Stimulated activated CD8-positive, alpha-beta memory T cell treated with anti-CD3 and anti-CD28 coated beads, Interleukin-15, amount 100 ng/mL, for 48 hours (primary cell): ENCODE measurements around the gene LINGO4.

Experiments used
- DNase-seq, 2 donors: peaks; one replicate each; pipeline ENCODE4 v3.0.0-alpha.2; 2020; ENCODE audit warnings: low read depth in 2 of 2

The LINGO4 gene

DNA sequence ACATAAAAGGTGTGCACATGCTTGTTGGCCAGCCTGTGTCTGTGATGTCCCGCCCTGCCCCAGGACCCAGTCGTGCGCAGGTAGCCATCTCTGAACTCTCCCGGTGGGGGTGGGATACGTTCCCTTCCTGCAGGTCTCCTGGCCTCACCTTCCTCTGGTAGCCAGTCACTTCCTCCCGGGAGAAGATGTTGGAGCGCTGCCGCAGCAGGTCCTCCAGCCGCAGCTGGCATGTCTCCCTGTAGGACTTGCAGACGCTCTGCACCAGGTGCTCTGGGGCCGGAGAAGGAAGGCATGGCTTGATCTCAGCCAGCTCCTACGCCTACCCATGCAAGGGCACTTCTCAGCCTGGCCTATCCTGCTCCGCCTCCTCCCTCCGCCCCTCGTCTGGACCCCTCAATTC is 9.2 kb upstream of the LINGO4 start:
- DNase-seq, result no peak

DNA sequence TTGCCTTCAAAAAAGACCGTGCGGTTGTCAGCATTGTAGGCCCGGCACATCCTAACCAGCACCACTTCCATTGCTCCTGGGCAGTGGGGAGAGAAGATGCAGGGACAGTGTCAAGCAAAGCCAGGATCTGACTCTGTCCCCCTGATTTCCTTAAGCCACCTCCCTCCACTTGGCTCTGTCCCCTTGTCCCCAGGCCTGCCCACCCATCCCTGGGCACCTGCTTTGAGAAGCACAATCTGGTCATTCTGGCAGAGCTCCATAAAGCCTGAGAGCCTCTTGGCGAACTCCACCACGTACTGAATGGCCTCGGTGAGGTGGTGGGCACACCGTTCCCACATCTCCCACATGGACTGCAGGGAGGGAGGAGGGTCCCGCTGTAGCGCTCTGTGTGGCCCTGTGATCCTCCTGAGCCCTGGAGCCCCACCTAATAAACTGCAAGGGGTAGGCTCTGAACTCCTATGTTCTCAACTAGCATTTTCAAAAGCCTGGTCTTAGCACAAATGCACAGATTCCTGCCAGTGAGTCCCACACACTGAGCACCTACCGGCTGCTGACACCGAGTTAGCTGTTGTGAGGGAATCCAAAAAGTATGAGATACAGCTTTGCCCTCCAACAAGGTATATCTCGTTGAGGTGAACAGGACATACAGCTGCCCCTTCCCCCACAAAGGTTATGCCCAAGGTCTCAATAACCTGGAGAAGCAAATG is 8.2 kb upstream of the LINGO4 start:
- DNase-seq, result no peak

DNA sequence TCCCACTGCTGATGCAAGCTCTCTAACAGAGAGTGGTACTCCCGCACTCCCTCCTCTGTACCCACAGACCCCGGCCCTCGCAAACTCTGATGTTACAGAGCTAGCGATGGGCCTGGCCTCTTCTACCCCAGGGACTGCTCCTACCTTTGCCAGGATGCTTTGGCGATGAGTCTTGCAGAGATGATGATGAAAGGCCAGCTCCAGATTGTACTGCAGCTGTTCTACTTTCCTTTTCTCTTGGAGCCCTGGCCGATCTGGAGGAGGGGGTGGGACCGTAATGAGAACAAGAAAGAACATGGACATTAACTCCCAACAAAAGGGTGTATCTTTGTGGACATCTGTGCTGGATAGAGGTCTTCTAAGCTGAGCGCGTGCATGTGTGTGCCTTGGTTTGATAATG is 6.0 kb upstream of the LINGO4 start:
- no peak for DNase-seq

DNA sequence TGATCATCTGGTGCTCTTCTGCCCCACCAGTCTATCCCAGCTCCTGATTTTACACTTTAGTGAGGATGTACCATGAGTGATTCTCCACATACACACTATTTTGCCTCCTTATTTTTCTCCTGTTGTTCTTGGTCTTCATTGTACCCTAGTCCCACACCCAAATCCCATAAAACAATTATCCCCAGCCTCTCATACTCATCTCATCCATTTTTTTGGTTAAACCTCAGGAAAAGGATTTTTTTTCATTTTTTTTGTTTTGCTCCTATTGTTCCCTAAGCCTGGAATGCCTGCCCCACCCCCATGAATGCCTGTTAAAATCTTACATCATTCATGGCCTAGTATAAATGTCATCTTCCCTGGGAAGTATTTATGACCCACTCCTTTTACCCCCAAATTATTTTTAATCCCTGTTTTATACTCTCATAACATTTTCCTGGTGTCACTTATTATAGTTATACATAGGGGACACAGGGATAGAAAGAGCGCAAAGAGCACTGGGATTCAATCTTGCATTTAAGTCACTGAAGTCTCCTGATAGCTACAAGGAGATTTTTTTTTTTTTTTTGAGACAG is 4.9 kb upstream of the LINGO4 start:
- DNase-seq, result no peak

DNA sequence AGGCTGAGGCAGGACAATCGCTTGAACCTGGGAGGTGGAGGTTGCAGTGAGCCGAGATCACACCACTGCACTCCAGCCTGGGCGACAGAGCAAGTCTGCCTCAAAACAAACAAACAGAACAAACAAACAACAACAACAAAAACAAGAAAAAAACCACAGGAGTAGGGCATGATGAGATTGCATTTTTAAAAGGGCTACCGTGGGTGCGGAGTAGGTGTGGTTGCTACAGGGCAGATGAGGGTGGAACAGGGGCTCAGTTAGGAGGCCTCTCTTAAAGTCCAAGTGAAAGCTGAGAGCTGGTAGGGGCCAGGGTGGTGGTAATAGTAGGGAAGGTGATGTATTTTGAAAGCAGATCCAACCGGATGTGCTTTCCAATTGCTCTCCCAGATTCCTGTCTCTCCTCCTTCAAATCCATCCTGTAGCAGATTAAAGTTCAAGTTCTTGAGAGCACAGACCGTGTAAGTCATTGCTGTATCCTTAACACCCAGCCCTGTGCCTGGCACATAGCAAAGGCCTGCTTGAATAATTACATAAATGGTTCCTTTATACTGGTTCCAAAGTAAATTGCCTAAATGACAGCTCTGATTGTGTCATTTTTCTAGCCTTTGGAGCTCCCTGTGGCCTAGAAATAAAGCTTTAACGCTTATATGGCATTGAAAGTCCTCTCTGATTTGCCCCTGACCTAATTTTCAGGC is 4.2 kb upstream of the LINGO4 start:
- DNase-seq, result no peak

DNA sequence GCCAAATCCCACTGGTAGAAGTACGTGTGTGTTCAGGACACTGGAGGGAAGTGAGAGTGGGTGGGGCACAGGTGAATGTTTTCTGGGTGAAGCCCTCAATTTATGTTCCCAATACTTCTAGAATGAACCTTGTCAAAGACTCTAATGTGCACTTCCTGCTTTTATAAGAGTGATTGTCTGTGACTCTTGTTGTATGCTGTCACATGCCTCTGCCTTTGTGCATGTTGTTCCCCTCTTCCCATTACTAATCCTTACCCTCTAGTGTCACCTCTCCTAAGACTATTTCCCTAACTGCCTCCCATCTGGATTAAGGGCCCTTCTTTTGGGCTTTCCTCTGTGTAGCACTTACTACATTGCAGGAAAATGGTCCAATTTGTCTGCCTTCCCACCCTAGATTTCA is 2.5 kb upstream of the LINGO4 start:
- DNase-seq, result no peak

DNA sequence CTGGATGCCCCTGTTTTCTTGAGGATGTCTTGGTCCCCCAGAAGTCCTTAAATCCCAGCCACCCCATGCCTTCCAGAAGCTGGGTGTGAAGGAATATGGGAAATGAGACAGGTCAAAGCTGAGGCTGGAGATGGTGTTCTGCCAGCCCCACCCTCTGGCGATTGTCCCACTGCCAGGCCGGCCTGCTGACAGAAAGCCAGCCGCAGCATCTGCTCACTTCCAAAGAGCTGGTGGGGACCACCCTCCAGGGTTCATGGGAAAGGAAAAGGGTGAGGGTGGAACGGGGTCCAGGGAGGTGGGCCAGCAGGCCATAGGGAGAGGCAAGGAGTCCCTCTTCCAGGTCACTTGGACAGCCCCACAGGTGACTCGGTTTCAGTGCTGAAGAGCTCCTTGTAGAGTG is 1.9 kb upstream of the LINGO4 start:
- DNase-seq, result no peak

DNA sequence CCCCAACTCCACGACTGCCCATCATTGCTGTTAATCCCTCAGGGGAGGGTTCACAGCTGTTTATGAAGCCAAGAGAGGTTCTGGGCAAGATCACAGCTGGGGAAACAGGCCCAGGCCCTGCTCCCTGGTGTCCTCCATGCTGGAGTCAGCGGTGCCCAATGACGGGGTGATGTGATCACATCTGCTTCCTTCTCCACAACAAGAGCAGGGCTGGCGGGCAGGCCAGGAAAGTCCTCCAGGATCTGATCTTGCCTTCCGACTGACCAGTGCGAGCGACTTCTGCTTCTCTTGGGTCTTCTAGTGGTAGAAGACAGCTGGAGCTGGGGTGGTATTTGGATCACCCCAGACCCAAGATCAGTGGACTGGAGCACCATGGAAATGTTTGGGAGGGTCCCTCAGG is 951 bp upstream of the LINGO4 start:
- no peak for DNase-seq

DNA sequence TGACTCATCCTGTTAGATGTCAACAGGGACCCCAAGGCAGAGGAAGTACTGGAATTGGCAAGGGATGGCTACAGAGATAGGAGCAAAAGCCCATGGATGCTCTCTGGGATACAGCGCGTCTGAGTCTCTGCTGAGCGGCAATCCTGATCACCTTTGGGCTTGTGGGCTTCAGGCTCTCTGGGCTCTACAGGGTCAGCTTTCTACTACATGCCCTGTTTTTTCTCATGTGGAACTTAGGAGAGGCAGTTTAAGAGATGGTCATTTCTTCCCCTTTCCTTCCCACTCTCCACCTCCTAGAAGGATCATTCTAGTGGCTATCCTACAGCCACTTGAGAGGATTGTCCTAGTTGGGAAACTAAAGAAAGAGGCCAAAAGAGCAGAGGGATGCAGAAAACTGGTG is 1.3 kb downstream of the LINGO4 start:
- DNase-seq, result no peak

DNA sequence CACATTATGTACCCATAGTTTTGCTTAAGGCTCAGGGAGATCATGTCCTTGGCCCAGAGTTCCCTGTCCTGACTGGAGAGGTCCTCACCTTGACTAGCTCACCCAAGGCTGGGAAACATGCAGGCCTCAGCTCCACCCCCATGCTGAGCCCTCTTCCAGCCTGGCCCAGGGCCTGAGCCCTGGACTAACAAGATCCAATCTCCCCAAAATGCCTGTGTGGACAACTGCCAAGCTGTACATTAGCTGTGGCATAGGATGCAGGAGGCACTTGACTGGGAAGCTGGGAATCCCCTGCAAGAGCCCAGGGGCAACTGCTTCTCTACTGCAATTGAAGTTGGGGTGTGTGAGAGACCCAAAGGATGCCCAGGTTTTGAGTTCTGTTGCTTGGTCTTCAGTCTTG is 2.1 kb downstream of the LINGO4 start:
- no peak for DNase-seq

DNA sequence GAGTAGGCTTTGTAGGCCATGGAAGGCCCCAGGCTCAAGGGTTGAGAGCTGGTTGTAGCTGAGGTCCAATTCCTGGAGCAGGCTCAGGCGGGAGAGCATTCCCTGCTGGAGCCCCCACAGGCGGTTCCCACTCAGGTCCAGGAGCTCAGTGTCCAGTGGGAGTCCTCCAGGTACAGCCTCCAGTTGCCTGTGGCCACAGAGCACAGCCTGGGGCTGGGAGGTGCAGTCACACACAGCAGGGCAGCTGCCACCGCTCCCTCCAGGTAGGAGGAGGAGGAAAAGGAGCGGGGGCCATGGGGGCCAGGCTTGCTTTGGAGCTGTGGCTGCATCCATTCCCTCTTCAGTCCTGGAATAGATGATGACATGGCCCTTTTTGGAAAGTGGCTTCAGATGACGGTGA is 2.8 kb downstream of the LINGO4 start:
- no peak for DNase-seq

DNA sequence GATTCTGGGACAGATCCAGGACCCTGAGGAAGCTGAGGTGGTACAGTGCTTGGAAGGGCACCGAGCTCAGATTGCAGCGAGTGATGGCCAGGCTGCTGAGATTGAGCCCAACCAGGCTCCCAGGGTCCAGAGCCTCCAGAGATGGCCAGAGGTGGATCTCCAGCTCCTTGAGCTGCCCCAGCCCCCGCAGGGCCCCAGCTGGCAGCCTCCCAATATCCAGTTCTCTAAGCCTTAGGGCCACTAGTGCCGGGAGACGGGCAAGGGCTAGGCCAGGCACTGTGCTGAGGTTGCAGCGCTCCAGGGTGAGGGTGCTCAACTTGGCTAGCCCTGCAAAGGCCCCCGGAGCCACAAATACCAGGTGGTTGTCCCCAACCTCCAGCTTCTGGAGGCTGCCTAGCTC is 3.4 kb downstream of the LINGO4 start:
- DNase-seq, result no peak

DNA sequence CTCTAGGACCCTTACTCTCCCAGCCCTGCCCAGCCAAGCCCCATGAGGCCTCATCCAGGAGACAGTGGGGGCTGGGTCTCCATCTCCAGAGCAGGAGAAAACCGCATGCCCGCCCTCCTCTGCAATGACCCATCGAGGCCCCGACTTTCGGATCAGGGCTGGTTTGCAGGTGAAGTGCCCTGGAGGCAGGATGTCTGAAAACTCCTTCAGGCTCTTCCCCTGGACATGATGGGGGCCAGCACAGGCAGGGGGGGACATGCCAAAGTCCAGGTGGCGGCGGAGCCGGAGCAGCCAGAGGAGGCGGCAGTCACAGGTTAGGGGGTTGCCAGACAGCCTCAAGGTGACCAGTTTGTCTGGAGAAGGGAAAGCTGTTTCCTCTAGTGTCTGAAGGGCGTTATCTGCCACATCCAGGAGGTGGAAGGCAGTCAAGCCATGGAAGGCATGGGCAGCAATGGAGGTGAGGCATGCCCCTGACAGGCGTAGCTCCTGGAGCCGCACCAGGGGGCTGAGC is 3.9 kb downstream of the LINGO4 start:
- DNase-seq, result no peak

DNA sequence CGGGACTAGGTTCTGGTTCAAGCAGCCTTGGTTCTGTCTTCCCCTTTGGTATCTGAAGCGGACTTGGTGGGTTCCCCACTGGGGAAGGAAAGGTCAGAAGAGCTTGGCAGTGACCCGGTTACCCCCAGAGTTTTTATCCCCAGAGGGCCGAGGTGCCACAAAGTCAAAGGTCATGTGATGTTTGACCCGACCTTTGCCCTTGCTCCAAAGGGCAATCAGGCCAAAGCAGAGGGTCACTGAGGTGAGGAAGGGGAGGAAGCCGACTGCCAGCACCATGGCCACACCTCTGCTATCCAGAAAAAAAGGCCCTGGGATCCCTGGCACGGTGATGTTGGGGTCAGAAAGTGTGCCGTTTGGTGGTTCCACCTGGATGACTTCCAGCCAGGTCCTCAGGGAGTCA is 4.4 kb downstream of the LINGO4 start:
- DNase-seq, result no peak

DNA sequence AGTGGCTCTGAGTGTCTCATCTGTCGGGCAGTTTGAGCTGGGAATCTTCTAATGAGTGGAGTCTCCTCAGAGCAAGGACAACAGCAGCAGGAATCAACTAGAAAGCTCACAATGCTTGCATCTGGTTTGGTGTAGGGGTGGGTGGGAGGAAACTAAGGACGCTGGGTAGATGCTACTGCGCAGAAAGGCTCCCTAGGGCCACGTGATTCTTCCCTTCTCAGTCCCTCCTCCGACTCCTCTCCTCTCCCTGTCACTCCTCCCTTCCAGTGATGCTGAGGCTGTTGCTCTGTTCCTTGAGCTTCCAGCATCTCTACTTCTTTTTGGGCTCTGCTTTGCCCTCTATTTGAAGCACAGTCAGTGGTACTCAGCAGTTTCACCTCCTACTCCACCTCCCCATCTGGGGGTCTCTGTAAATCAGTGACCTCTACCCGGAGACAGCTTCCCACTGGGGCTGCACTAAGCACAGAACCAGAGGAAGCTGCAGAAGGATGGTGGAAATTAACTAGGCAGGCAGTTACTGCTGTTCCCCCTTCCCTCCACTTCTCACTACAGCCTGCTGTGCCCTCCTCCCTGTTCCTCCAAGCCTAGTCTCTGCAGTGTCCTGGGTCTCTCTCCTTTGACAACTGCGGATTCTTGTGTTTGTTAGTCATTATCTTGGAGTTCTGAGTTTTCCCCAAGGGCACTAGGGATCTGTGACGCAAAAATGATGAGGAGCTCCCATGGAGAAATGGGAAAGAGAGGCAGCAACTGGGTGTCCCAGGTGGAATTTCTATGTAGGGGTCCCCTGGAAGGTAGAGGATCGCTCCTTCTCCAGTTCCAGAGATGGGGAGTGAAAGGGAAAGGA is 5.8 kb downstream of the LINGO4 start:
- DNase-seq, result no peak

DNA sequence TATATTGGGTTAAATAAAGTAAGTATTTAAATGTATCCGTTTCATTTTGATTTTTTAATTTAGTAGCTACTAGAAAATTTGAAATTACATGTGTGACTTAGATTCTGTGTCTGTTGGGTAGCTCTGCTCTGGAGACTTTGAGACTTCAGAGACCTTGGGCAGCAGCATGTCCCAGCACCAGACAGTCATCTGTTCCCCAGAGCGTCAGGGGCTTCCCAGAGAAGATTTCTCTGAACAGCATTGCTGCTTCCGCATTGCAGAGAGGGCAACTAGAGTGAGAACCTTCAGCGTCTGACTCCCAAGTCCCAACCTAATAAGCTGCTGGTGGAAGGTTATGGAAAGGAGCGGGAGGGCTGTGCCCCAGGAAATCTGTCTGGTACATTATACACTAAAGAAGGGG is 6.6 kb downstream of the LINGO4 start:
- no peak for DNase-seq

DNA sequence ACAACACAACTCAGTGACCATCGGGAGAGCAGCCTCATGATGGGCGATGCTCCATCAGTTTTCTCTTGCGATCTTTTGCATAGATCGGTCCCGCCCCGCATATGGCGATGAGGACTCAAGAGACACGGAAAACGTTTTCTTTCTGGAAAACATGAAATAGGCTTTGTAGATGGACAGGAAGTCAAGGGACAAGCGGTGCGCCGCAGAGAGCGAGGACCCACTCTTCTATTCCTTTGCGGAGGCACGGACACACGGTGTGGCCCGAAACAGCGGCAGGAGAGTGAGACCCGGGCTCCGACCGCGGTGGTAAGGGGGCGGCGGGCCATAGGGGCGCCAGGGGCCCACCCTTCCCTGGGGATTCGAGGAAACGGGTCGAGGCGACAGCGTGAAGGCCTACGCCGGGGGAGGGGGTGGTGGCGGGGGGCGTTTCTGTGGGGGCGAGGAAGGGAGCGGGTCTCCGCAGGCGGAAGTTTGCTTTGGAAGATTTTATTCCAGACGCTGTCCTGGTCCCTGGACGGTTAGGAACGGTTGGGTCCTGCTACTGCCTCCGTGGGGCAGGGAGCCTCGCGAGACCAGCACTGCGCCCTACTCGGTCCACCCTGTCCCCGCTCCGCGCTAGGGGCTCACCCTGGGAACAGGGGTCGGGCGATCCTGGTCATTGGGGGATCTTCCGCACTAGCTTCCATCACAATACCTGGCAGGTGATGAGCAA is 14.1 kb downstream of the LINGO4 start:
- DNase-seq, result no peak

DNA sequence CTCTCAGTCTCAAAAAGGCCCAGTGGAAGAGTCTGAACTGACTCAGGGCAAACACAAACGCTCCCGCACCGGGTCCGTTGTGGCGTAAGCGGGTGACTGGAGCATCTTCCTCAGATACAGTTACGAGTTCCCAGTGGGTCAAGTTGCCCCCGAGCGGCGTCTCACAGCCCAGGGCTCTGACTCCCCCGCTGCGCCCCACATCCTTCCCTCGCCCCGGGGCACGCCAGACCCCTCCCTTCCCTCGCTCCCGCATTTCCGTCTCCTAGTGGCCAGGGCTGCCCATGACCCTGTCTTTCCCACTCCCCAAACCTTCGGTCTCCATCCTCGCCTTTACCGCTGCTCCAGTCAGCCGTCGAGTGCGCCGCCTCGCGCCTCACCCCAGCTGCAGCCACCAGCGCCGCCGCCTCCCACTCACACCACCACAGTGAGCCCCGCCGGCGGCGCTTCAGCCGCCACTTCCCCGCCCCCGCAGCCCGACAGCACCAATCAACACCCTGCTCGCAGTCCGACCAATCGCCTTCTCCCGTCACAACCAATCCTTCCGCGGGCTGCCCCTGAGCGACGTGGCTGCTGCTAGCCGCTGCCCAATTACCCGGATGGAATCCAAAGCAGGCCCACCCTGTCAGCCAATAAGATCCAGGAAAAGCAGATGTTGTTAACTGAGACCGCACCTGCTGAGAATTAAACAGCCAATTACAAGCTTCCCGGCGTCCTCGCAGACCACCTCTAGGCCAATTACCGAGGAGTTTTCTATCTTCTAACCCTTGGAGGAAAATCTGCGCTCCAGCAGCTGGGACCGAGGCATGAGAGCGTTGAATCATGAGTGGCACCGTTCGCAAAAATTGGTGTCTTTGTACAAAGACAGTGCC is 14.9 kb downstream of the LINGO4 start, which contains the start of gene TDRKH:
Gene TDRKH, minus strand, starts transcription at position 430 of the 869 bp plus-strand sequence. CDS start 7,478 bp downstream, outside the sequence.
- DNase-seq, result peak; percentile 99

DNA sequence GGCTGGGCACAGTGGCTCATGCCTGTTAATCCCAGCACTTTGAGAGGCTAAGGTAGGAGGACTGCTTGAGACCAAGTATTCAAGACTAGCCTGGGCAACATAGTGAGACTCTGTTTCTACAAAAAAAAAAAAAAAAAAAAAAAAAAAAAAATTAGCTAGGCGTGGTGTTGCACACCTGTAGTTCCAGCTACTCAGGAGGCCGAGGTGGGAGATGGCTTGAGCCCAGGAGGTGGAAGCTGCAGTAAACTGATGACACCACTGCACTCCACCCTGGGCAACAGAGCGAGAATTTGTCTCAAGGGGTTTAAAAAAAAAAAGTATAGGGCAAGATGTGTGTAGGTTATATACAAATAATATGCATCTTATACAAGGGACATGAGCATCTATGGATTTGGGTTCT is 17.5 kb downstream of the LINGO4 start:
- no peak for DNase-seq

DNA sequence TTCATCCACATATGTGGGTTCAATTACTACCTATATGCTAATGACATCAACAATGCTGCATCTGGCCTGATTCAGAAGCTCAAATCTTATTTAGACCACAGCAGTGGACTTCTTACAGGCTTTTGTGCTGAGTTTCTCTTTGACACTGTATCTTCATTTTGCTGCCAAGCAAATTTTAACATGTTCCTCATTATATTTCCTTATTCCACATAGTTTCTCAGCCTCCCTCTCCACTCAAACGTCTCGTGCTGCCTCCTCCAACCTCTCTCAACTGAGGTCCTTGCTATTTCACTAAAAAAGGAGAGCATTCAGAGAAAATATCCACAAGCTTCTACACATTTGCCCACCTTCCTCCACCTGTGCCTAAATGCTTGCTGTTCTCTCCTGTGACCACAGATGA is 21.4 kb downstream of the LINGO4 start:
- DNase-seq, result no peak

DNA sequence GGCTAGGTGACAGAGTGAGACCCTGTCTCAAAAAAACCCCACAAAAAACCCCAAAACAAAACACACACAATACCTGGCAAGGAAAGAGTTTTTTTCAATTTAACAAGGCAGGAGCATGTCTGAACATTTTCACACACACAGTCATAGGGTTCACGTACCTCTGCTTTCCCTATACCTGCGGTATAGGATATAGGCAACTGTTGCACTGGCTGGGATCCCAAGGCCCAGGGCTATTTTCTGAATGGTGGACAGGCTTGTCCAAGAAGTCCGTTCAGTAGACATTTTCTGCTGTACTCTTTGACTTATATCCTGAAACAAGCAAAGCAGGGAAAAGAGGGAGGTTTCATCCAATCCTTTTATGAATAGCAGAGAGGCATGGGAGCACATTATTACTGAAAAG is 22.5 kb downstream of the LINGO4 start:
- no peak for DNase-seq
